A673 (cell line): Measurements from ENCODE around the gene SHANK1. TPM values are rescaled to one million over a fixed set of nuclear protein-coding genes. Genes with fewer than 3 reads are reported as not detected.

Experiments
- BruUV-seq: library from RNA; stranded (reverse); fragments of 400-500 nt; replicated peaks from 2 replicates; lab custom pipeline; 2021; lab: Mats Ljungman, UMichigan
- CTCF ChIA-PET: fragments of 300-600 bp; sonication (Branson Sonifier 250); formaldehyde crosslinking; loops from one replicate; lab custom pipeline; 2022; ENCODE audit warnings: antibody characterized with exemption; lab: Charles Lee
- POLR2A ChIA-PET: fragments of 300-600 bp; sonication (Branson Sonifier 250); formaldehyde crosslinking; loops from one replicate; lab custom pipeline; 2022; ENCODE audit warnings: antibody characterized with exemption; ENCODE audit not compliant: low non-redundant PET; lab: Charles Lee
- DNase-seq: peaks from one replicate; pipeline ENCODE4 v3.0.0-alpha.2; 2015; ENCODE audit warnings: low spot score
- H3K27ac ChIP-seq: fragments of 200-600 bp; sonication (generic); 2 replicates; pipeline ENCODE4 v1.5.1; 2016; ENCODE audit warnings: mixed run types, low read depth, mild to moderate bottlenecking, mixed read lengths, antibody characterized with exemption, low read length; ENCODE audit not compliant: poor library complexity, severe bottlenecking
- H3K27me3 ChIP-seq: fragments of 200-600 bp; sonication (generic); replicated peaks from 2 replicates; pipeline ENCODE4 v1.6.1; 2017; ENCODE audit warnings: mixed run types, low read depth, mild to moderate bottlenecking, mixed read lengths, antibody characterized with exemption, low read length; ENCODE audit not compliant: insufficient read depth, poor library complexity
- H3K36me3 ChIP-seq: fragments of 200-600 bp; sonication (generic); 2 replicates; pipeline ENCODE4 v1.6.1; 2016; ENCODE audit warnings: mixed run types, mild to moderate bottlenecking, mixed read lengths, antibody characterized with exemption, low read length; ENCODE audit not compliant: insufficient read depth, poor library complexity, severe bottlenecking
- H3K4me1 ChIP-seq: fragments of 200-600 bp; sonication (generic); 2 replicates; pipeline ENCODE4 v1.6.1; 2017; ENCODE audit warnings: mixed run types, mild to moderate bottlenecking, mixed read lengths, antibody characterized with exemption, low read length; ENCODE audit not compliant: insufficient read depth, poor library complexity, severe bottlenecking
- H3K4me3 ChIP-seq: fragments of 200-600 bp; sonication (generic); 2 replicates; pipeline ENCODE4 v1.5.1; 2016; ENCODE audit warnings: low read depth, mixed run types, mild to moderate bottlenecking, mixed read lengths, low read length; ENCODE audit not compliant: poor library complexity, severe bottlenecking
- H3K9me3 ChIP-seq: fragments of 200-600 bp; sonication (generic); 2 replicates; pipeline ENCODE4 v1.6.1; 2016; ENCODE audit warnings: mixed run types, low read depth, mild to moderate bottlenecking, mixed read lengths, antibody characterized with exemption, low read length; ENCODE audit not compliant: poor library complexity, severe bottlenecking
- EZH2 ChIP-seq: fragments of 200-600 bp; sonication (generic); IDR thresholded peaks from 2 replicates; pipeline ENCODE4 v1.6.1; 2017; ENCODE audit warnings: borderline replicate concordance, low read depth, mild to moderate bottlenecking, mixed read lengths, antibody characterized with exemption, low read length; ENCODE audit not compliant: poor library complexity, severe bottlenecking
- intact Hi-C: fragments of 100-400 bp; cut with micrococcal nuclease; formaldehyde crosslinking; loops from one replicate; pipeline ENCODE4 v1.10.0; 2022; ENCODE audit not compliant: unreplicated experiment
- total RNA-seq: library from RNA; stranded (reverse); gene quantifications from 2 replicates; pipeline ENCODE4 v1.2.3, GENCODE V29; 2021
- TF ChIP-seq, protein P1 (sequence below): fragments of 300-800, 200-600 bp; sonication (generic); conservative IDR thresholded peaks from 2 replicates; pipeline ENCODE4 v1.5.1; 2017; ENCODE audit warnings: low read depth, mild to moderate bottlenecking, antibody characterized with exemption, low read length, moderate library complexity, mixed read lengths

Gene SHANK1
- total RNA-seq, 1 experiment from 2014 or later: 69.7 TPM

DNA sequence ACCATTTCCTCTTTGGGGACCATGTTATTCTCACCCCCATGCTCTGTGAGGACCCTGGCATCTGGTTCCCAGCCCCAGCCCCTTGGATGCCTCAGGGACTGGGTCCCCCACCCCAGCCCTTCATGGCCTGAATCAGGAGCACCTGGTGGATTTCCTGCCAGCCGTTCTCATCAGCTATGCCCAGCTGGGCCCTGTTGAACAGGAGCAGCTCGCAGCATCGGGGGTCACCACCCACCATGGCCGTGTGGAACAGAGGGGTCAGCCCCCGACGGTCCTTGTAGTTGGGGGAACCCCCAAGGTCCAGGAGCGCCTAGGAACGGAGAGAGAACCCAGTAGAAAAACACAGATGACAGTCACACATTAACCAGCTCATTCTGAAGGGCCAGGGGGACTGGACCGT lies 7.8 kb downstream of the SHANK1 start:
- BruUV-seq: no TSS peak
- intact Hi-C loops: no loop called here
- CTCF ChIA-PET: no interaction called here
- no peaks in the 10 kb centered on the region for H3K27me3 ChIP-seq
- no peaks in the 10 kb centered on the region for H3K4me1 ChIP-seq
- H3K36me3 ChIP-seq: peaks cover 58% of the 10 kb centered on the region
- no peak overlapping the region for H3K4me3 ChIP-seq
- DNase-seq: no peak
- H3K27ac ChIP-seq: no peak overlapping the region
- POLR2A ChIA-PET: no interaction called here
- TF ChIP-seq, protein P1, sequence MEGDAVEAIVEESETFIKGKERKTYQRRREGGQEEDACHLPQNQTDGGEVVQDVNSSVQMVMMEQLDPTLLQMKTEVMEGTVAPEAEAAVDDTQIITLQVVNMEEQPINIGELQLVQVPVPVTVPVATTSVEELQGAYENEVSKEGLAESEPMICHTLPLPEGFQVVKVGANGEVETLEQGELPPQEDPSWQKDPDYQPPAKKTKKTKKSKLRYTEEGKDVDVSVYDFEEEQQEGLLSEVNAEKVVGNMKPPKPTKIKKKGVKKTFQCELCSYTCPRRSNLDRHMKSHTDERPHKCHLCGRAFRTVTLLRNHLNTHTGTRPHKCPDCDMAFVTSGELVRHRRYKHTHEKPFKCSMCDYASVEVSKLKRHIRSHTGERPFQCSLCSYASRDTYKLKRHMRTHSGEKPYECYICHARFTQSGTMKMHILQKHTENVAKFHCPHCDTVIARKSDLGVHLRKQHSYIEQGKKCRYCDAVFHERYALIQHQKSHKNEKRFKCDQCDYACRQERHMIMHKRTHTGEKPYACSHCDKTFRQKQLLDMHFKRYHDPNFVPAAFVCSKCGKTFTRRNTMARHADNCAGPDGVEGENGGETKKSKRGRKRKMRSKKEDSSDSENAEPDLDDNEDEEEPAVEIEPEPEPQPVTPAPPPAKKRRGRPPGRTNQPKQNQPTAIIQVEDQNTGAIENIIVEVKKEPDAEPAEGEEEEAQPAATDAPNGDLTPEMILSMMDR: no peak
- no peak for TF ChIP-seq EZH2
- H3K9me3 ChIP-seq: no peaks in the 10 kb centered on the region

DNA sequence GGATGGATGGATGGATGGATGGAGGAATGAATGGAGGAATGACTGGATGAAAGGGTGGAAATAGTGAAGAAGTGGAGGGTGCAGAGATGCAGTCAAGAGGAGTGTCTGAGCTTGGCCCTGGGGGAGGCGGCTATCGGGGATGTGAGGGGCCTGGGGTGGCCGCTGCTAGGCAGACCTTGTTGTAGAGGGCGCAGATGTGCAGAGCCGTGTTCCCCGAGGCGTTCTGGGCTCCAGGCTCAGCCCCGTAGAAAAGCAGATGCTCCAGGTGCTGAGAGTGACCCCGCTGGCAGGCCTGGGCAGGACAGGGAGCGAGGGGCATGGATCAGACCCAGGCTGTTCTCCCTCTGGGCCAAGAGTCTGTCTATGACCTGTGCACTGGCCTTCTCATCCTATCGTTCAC lies 8.4 kb downstream of the SHANK1 start:
- no peak for DNase-seq
- POLR2A ChIA-PET: no interaction called here
- TF ChIP-seq EZH2: no peak
- TF ChIP-seq, protein P1: no peak
- intact Hi-C loops: no loop called here
- CTCF ChIA-PET: no interaction called here
- Histone ChIP-seq H3K27me3 (no peaks in the 10 kb centered on the region), H3K4me3 (no peak overlapping the region), H3K9me3 (no peaks in the 10 kb centered on the region), H3K27ac (no peak overlapping the region), H3K36me3 (peaks cover 55% of the 10 kb centered on the region), H3K4me1 (no peaks in the 10 kb centered on the region)
- BruUV-seq: no TSS peak

DNA sequence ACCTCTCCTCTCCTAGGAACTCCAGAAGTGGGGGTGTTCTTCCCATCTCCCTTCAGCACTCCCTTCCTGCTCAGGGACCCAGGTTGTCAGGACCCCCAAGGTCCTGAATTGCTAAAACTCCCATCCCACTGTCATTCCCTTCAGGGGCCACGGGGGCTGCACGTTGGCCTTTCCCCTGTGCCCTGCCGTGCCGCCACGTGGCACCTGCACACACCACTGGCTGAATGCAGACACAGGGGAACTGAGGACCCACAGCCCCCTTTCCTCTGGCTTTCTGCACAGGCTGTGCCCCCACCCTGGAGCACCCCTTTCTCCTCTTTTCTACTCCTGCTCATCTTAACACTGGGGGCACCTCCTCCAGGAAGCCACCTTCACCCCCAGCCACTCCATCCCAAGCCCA lies 9.0 kb downstream of the SHANK1 start:
- ChIA-PET POLR2A (no interaction called here), CTCF (no interaction called here)
- no peak overlapping the region for H3K4me3 ChIP-seq
- TF ChIP-seq, protein P1: no peak
- TF ChIP-seq EZH2: no peak
- intact Hi-C loops: no loop called here
- H3K9me3 ChIP-seq: no peaks in the 10 kb centered on the region
- no peaks in the 10 kb centered on the region for H3K27me3 ChIP-seq
- peaks cover 4% of the 10 kb centered on the region for H3K4me1 ChIP-seq
- DNase-seq: no peak
- H3K27ac ChIP-seq: no peak overlapping the region
- no TSS peak for BruUV-seq
- peaks cover 49% of the 10 kb centered on the region for H3K36me3 ChIP-seq
